ENCODE measurements around the gene PTDSS2. TPM values are rescaled to one million over a fixed set of nuclear protein-coding genes. Genes with fewer than 3 reads are reported as not detected.

Gene PTDSS2
- total RNA-seq, 1 experiment from 2014 or later = 49.5 TPM

GRCh38 chr11:445765-446588 is 4.1 kb upstream of the PTDSS2 start:
- peaks cover 9% of the 10 kb centered on the region for H3K4me1 Mint-ChIP-seq
- CTCF ChIA-PET = interaction anchor here (0.6 to 5.9 kb wide), 4 partner anchors 12 to 39 kb away, joined by 3 to 71 read pairs (median 3); no protein-coding TSS in a partner anchor
- no peak for ATAC-seq
- peaks cover 3% of the 10 kb centered on the region; the same call in 1 of the 2 replicates for H3K27me3 Mint-ChIP-seq (ENCODE audit: low read depth)
- DNase-seq (ENCODE audit: low spot score) = no peak
- H3K36me3 Mint-ChIP-seq = no peaks in the 10 kb centered on the region
- TF ChIP-seq AFF4 (CRISPR knock-in tag; IDR thresholded peaks at IDR 0.05; ENCODE audit: borderline replicate concordance) (no peak), PREB (CRISPR knock-in tag; IDR thresholded peaks at IDR 0.05; ENCODE audit: borderline replicate concordance) (no peak), NR1H2 (CRISPR knock-in tag; IDR thresholded peaks at IDR 0.05) (no peak), GTF2I (CRISPR knock-in tag; conservative IDR thresholded peaks at IDR 0.05) (no peak), KAT7 (CRISPR knock-in tag; IDR thresholded peaks at IDR 0.05; ENCODE audit: borderline replicate concordance) (no peak), NFATC4 (CRISPR knock-in tag; IDR thresholded peaks at IDR 0.05) (no peak), ZNF232 (CRISPR knock-in tag; IDR thresholded peaks at IDR 0.05) (no peak), ZNF281 (CRISPR knock-in tag; IDR thresholded peaks at IDR 0.05) (no peak), ATF1 (CRISPR knock-in tag; IDR thresholded peaks at IDR 0.05) (no peak), ZNF512 (CRISPR knock-in tag; IDR thresholded peaks at IDR 0.05; ENCODE audit: borderline replicate concordance) (no peak), HMGA2 (CRISPR knock-in tag; IDR thresholded peaks at IDR 0.05) (no peak), RORB (CRISPR knock-in tag; IDR thresholded peaks at IDR 0.05) (no peak), ERG (CRISPR knock-in tag; IDR thresholded peaks at IDR 0.05) (no peak), NFE2L1 (CRISPR knock-in tag; IDR thresholded peaks at IDR 0.05) (no peak)
- POLR2A ChIA-PET = no interaction called here
- H3K27ac Mint-ChIP-seq = no peak overlapping the region
- no peak overlapping the region for H3K4me3 Mint-ChIP-seq
- no peaks in the 10 kb centered on the region for H3K9me3 Mint-ChIP-seq
